Suprapubic skin (tissue), 4 donors: Measurements from ENCODE around the gene ISG15.

Experiments used
- CTCF ChIP-seq, 2 donors: fragments of 200-600 bp in 1 of 2; fragments of 450-650 bp in 1 of 2; sonication (generic) in 1 of 2; IDR thresholded peaks; one replicate each; pipeline ENCODE4 v1.5.1; 2016 to 2019; ENCODE audit warnings: antibody characterized with exemption in 2 of 2, mild to moderate bottlenecking in 1 of 2, moderate library complexity in 1 of 2
- EP300 ChIP-seq: sonication (generic); formaldehyde crosslinking; IDR thresholded peaks from one replicate; pipeline ENCODE4 v1.6.1; 2017; ENCODE audit warnings: antibody characterized with exemption
- POLR2A ChIP-seq, 2 donors: fragments of 450-650 bp; IDR thresholded peaks; one replicate each; pipeline ENCODE4 v1.6.1; 2017; ENCODE audit warnings: antibody characterized with exemption in 2 of 2, mild to moderate bottlenecking in 2 of 2, moderate library complexity in 2 of 2
- POLR2AphosphoS5 ChIP-seq, 3 donors: sonication (generic); formaldehyde crosslinking; IDR thresholded peaks; one replicate each; pipeline ENCODE4 v1.6.1; 2017; ENCODE audit warnings: antibody characterized with exemption in 3 of 3

GRCh38 chr1:1048765-1049164 is 35.5 kb downstream of the ISG15 start:
- TF ChIP-seq CTCF (IDR thresholded peaks at IDR 0.05) (no peak), EP300 (no peak), POLR2AphosphoS5 (IDR thresholded peaks at IDR 0.05) (no peak), POLR2A (IDR thresholded peaks at IDR 0.05) (no peak)
